Vagina (tissue), 2 donors: ENCODE results near the gene IRF2. TPM values are rescaled to one million over a fixed set of nuclear protein-coding genes. Genes with fewer than 3 reads are reported as not detected.

Experiments used
- DNase-seq, 2 donors: peaks; one replicate each; pipeline ENCODE4 v3.0.0-alpha.2; 2017; ENCODE audit errors: extremely low spot score in 2 of 2
- H3K27ac ChIP-seq: fragments of 200-600 bp; sonication (generic); one replicate; pipeline ENCODE4 v1.5.1; 2019
- H3K27me3 ChIP-seq: fragments of 200-600 bp; sonication (generic); one replicate; pipeline ENCODE4 v1.5.1; 2019
- H3K36me3 ChIP-seq, 2 donors: fragments of 200-600 bp; sonication (generic); one replicate each; pipeline ENCODE4 v1.5.1; 2017 to 2019
- H3K4me1 ChIP-seq: fragments of 200-600 bp; sonication (generic); one replicate; pipeline ENCODE4 v1.5.1; 2019
- H3K4me3 ChIP-seq, 2 donors: fragments of 200-600 bp; sonication (generic); 1 replicate in 1 of 2; 2 replicates in 1 of 2; pipeline ENCODE4 v1.5.1; 2016 to 2019
- H3K9me3 ChIP-seq: fragments of 200-600 bp; sonication (generic); one replicate; pipeline ENCODE4 v1.5.1; 2019
- POLR2A ChIP-seq, 2 donors: fragments of 450-650 bp; IDR thresholded peaks; one replicate each; pipeline ENCODE4 v1.6.1; 2017; ENCODE audit warnings: antibody characterized with exemption in 2 of 2, mild to moderate bottlenecking in 2 of 2, moderate library complexity in 2 of 2
- POLR2AphosphoS5 ChIP-seq, 2 donors: sonication (generic); formaldehyde crosslinking; IDR thresholded peaks; one replicate each; pipeline ENCODE4 v1.9.0; 2017; ENCODE audit warnings: antibody characterized with exemption in 2 of 2, mild to moderate bottlenecking in 2 of 2, low read depth in 1 of 2; ENCODE audit not compliant: insufficient read depth in 1 of 2
- intact Hi-C: fragments of 100-400 bp; cut with DNase I; formaldehyde crosslinking; loops from one replicate; pipeline ENCODE4 v1.15.1; 2023
- total RNA-seq: library from RNA; depleted of rRNA; stranded (reverse); fragments of >200 nt; gene quantifications from one replicate; pipeline ENCODE4 v1.2.3, GENCODE V29; 2016
- TF ChIP-seq, protein P1 (sequence below), 3 experiments: fragments of 450-650 bp in 2 of 3; fragments of 200-600 bp in 1 of 3; sonication (generic) in 1 of 3; IDR thresholded peaks; one replicate each; pipeline ENCODE4 v1.5.1; 2017 to 2019; ENCODE audit warnings: antibody characterized with exemption in 3 of 3, mild to moderate bottlenecking in 2 of 3, moderate library complexity in 2 of 3

Gene IRF2
- total RNA-seq, 1 donor from 2014 or later = 18.7 TPM

DNA sequence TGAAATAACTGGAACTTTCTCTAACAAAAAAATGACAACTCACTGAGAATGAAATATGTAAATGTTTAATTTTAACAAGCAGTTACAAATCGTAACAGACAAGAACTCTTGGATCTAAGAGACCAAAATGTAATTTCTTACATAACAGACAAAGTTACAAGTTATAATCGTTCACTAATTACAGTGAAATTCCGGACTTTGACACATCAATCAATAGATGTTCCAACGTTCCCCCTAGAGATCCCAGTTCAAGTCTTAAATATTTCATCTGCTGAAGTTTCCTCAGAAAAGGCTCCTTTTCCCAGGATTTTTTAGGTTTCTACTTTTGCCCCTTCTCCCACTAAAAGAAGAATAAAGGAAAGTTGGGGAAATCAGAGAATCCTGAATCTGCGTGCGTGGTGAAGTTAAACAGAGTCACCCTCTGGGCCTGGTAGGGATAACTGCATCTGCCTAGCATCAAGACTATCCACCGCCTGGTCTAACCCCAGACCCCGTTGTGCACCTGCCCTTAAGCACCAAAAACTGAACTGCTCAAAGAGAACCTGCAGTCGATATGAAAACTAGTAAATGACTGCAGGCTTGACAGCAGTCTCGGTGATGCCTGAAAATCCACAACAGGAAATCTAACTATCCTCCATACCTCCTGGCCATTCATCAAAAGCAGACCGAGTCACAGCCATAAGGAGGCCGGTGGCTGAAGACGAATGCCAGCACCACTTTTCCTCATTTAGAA lies 2.3 kb downstream of the IRF2 start:
- Histone ChIP-seq H3K27me3 (no peaks in the 10 kb centered on the region), H3K27ac (peak overlapping the region; percentile 99), H3K9me3 (no peaks in the 10 kb centered on the region), H3K4me1 (peaks cover 47% of the 10 kb centered on the region), H3K36me3 (no peaks in the 10 kb centered on the region), H3K4me3 (peak overlapping the region; percentile 77 to 95)
- TF ChIP-seq POLR2A (IDR thresholded peaks at IDR 0.05) = no peak
- TF ChIP-seq POLR2AphosphoS5 (IDR thresholded peaks at IDR 0.05; ENCODE audit: insufficient read depth in 1 of 2, low read depth in 1 of 2) = peak in 1 of 2 donors; percentile 8
- intact Hi-C loops = loop anchor here (10.0 kb wide), 3 partner anchors 63 to 187 kb away; no protein-coding TSS in a partner anchor
- no peak for DNase-seq

DNA sequence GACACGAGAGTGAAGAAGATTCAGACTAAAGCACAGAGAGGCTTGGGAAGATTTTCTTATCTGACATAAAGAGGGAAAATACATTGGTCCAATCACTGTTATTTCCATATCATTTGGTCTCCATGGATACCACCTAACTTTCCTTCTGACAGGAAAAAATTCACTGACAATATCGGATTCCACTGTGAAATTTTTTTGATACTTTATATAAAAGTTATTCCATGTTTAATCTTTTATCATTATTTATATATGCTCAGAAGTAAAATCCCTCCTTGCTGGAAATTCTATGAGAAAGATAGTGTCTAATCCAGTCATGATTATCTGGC lies 3.6 kb downstream of the IRF2 start:
- no peaks in the 10 kb centered on the region for H3K27me3 ChIP-seq
- no peaks in the 10 kb centered on the region for H3K36me3 ChIP-seq
- intact Hi-C loops = loop anchor here (10.0 kb wide), 3 partner anchors 64 to 186 kb away; no protein-coding TSS in a partner anchor
- DNase-seq = no peak
- H3K27ac ChIP-seq = no peak overlapping the region
- no peak for TF ChIP-seq POLR2AphosphoS5 (IDR thresholded peaks at IDR 0.05; ENCODE audit: insufficient read depth in 1 of 2, low read depth in 1 of 2)
- TF ChIP-seq POLR2A (IDR thresholded peaks at IDR 0.05) = no peak
- TF ChIP-seq, protein P1, sequence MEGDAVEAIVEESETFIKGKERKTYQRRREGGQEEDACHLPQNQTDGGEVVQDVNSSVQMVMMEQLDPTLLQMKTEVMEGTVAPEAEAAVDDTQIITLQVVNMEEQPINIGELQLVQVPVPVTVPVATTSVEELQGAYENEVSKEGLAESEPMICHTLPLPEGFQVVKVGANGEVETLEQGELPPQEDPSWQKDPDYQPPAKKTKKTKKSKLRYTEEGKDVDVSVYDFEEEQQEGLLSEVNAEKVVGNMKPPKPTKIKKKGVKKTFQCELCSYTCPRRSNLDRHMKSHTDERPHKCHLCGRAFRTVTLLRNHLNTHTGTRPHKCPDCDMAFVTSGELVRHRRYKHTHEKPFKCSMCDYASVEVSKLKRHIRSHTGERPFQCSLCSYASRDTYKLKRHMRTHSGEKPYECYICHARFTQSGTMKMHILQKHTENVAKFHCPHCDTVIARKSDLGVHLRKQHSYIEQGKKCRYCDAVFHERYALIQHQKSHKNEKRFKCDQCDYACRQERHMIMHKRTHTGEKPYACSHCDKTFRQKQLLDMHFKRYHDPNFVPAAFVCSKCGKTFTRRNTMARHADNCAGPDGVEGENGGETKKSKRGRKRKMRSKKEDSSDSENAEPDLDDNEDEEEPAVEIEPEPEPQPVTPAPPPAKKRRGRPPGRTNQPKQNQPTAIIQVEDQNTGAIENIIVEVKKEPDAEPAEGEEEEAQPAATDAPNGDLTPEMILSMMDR (IDR thresholded peaks at IDR 0.05) = no peak
- H3K4me1 ChIP-seq = peaks cover 39% of the 10 kb centered on the region
- no peaks in the 10 kb centered on the region for H3K9me3 ChIP-seq
- H3K4me3 ChIP-seq = no peak overlapping the region

DNA sequence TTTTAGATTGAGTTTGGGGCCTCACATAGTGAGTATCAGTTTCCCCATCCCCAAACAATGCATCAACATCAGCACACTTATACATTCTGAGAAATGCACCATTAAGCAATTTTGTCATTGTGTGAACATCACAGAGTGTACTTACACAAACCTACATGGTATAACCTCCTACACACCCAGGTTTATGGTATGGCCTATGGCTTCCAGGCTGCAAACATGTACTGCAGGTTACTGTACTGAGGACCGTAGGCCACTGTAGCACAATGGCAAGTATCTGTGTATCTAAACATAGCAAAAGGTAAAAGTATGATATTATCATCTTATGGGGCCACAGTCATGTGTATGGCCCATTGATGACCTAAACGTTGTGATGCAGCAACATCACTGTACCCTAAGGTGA lies 7.7 kb downstream of the IRF2 start:
- H3K27me3 ChIP-seq = no peaks in the 10 kb centered on the region
- H3K27ac ChIP-seq = no peak overlapping the region
- intact Hi-C loops = no loop called here
- no peak overlapping the region for H3K4me3 ChIP-seq
- H3K36me3 ChIP-seq = no peaks in the 10 kb centered on the region
- no peaks in the 10 kb centered on the region for H3K9me3 ChIP-seq
- no peak for TF ChIP-seq POLR2AphosphoS5 (IDR thresholded peaks at IDR 0.05; ENCODE audit: insufficient read depth in 1 of 2, low read depth in 1 of 2)
- TF ChIP-seq POLR2A (IDR thresholded peaks at IDR 0.05) = no peak
- TF ChIP-seq, protein P1 (IDR thresholded peaks at IDR 0.05) = no peak
- no peak for DNase-seq
- peaks cover 24% of the 10 kb centered on the region for H3K4me1 ChIP-seq

DNA sequence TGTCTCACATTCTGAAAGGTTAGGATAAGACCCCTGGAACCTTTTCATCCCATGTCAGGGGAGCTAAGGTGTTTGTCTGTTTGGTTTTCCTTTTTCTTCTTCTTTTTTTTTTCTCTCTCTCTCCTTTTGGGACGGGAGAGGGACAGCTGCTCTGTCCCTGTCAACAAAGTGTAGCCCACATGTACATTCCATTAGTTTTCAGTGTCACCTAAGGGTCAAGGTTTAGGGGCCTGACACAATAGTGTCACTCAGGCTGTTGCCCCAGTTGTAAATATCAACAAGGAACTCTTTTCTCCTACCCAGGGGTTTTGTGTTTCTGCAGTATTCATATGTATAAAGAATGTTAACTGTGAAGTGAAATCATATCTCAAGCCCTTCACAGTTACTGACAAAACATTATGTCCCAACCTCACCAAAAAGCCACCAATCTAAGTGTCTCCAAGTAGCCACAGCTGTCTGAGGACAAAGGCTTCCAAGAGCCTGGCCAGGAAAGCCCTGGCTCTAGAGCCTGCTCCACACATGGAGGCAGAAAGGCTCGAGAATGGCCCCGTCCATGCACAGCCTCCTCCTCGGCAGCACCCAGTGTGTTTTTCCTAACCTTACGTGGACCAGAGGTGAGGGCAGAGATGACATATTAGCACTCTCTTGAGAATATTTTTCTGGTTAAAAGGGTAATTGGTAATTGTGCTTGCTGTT lies 9.4 kb downstream of the IRF2 start:
- TF ChIP-seq POLR2AphosphoS5 (IDR thresholded peaks at IDR 0.05; ENCODE audit: insufficient read depth in 1 of 2, low read depth in 1 of 2) = no peak
- TF ChIP-seq, protein P1 (IDR thresholded peaks at IDR 0.05) = no peak
- no peak for TF ChIP-seq POLR2A (IDR thresholded peaks at IDR 0.05)
- Histone ChIP-seq H3K27me3 (no peaks in the 10 kb centered on the region), H3K36me3 (no peaks in the 10 kb centered on the region), H3K4me3 (no peak overlapping the region), H3K9me3 (no peaks in the 10 kb centered on the region), H3K27ac (no peak overlapping the region), H3K4me1 (peaks cover 31% of the 10 kb centered on the region)
- no peak for DNase-seq
- intact Hi-C loops = no loop called here

DNA sequence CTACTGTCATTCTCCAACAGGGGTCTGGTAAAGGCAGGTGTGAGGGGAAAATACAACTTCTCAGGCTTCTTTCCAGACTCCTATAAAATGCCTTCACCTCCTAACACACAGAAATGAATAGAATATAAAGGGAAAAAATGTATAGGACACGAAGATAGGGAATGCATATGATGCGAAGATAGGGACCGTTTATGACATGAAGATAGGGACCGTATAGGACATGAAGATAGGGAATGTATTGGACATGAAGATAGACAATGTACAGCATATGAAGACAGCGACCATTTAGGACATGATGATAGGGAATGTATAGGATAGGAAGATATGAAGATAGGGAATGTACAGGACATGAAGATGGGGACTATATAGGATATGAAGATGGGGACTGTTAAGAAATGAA lies 10.5 kb downstream of the IRF2 start:
- H3K9me3 ChIP-seq = no peaks in the 10 kb centered on the region
- H3K4me1 ChIP-seq = peaks cover 24% of the 10 kb centered on the region
- TF ChIP-seq POLR2AphosphoS5 (IDR thresholded peaks at IDR 0.05; ENCODE audit: insufficient read depth in 1 of 2, low read depth in 1 of 2) = no peak
- TF ChIP-seq POLR2A (IDR thresholded peaks at IDR 0.05) = no peak
- TF ChIP-seq, protein P1 (IDR thresholded peaks at IDR 0.05) = no peak
- no peak for DNase-seq
- H3K27ac ChIP-seq = no peak overlapping the region
- no peaks in the 10 kb centered on the region for H3K27me3 ChIP-seq
- no peak overlapping the region for H3K4me3 ChIP-seq
- intact Hi-C loops = no loop called here
- H3K36me3 ChIP-seq = no peaks in the 10 kb centered on the region
